Measurements from ENCODE around the gene ALDH5A1. TPM values are rescaled to one million over a fixed set of nuclear protein-coding genes. Genes with fewer than 3 reads are reported as not detected.

Gene ALDH5A1
- polyA plus RNA-seq, 1 donor (not counting 4 experiments of a cell fraction or from before 2014, with no cell fraction given): 0.45 TPM

DNA sequence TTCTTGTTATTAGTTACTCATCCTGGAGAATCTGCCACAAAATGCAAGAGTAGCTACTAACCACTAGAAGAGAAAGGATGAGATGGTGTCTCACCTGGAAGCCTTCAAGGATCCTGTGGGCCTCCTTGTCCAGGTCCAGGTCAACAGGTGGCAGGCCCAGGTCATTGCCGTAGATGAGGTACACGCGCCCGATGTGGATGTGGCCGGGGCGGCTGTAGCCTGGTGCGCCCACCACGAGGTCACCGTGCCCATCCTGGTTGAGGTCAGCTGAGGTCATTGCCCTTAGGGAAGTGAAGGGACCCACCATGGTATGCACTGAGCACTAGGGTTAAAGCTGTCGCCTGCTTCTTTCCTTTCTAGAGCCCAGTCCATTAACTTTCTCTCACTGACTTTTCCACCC, 40.8 kb upstream of the ALDH5A1 start:
- Histone ChIP-seq H3K9me3 (ENCODE audit: control insufficient read depth, low read depth, low read length) (no peaks in the 10 kb centered on the region), H3K79me2 (ENCODE audit: control insufficient read depth, insufficient read depth, low read length) (no peaks in the 10 kb centered on the region), H3K4me2 (ENCODE audit: control insufficient read depth, extremely low read depth, insufficient read depth, low read depth, low read length) (no peak overlapping the region), H4K20me1 (ENCODE audit: control insufficient read depth, extremely low read depth, insufficient read depth, low read length) (no peaks in the 10 kb centered on the region), H3K4me3 (ENCODE audit: control insufficient read depth in 2 of 3, extremely low read depth in 1 of 3, insufficient read depth in 2 of 3, low read depth in 1 of 3, low read length in 3 of 3) (no peak overlapping the region), H3K36me3 (ENCODE audit: control insufficient read depth in 2 of 2, extremely low read depth in 1 of 2, insufficient read depth in 2 of 2, low read length in 2 of 2) (no peaks in the 10 kb centered on the region), H3K4me1 (ENCODE audit: control insufficient read depth, extremely low read depth, insufficient read depth, low read length) (no peaks in the 10 kb centered on the region), H2AFZ (ENCODE audit: control insufficient read depth, low read length) (no peak overlapping the region), H3K9ac (ENCODE audit: control insufficient read depth, extremely low read depth, insufficient read depth, low read length) (no peak overlapping the region), H3K27me3 (ENCODE audit: control insufficient read depth, extremely low read depth, insufficient read depth, low read length) (no peaks in the 10 kb centered on the region), H3K9me1 (ENCODE audit: control insufficient read depth, extremely low read depth, insufficient read depth, low read length) (no peaks in the 10 kb centered on the region), H3K27ac (ENCODE audit: control insufficient read depth, insufficient read depth, low read length) (no peak overlapping the region)
- dilution Hi-C loops (cut with MboI; ENCODE audit: extremely low pct_ligation_motif_present, low sequenced_read_pairs): no loop called here
- TF ChIP-seq EZH2 (IDR thresholded peaks at IDR 0.05; ENCODE audit: low read length): no peak
- TF ChIP-seq, protein P1, sequence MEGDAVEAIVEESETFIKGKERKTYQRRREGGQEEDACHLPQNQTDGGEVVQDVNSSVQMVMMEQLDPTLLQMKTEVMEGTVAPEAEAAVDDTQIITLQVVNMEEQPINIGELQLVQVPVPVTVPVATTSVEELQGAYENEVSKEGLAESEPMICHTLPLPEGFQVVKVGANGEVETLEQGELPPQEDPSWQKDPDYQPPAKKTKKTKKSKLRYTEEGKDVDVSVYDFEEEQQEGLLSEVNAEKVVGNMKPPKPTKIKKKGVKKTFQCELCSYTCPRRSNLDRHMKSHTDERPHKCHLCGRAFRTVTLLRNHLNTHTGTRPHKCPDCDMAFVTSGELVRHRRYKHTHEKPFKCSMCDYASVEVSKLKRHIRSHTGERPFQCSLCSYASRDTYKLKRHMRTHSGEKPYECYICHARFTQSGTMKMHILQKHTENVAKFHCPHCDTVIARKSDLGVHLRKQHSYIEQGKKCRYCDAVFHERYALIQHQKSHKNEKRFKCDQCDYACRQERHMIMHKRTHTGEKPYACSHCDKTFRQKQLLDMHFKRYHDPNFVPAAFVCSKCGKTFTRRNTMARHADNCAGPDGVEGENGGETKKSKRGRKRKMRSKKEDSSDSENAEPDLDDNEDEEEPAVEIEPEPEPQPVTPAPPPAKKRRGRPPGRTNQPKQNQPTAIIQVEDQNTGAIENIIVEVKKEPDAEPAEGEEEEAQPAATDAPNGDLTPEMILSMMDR (optimal IDR thresholded peaks at IDR 0.05 in 1 of 3, IDR thresholded peaks at IDR 0.05 in 1 of 3, conservative IDR thresholded peaks at IDR 0.05 in 1 of 3; ENCODE audit: extremely low read depth in 1 of 3, insufficient read depth in 2 of 3, low read length in 3 of 3): no peak
- no peak for FAIRE-seq
- DNase-seq (ENCODE audit: low read depth, low spot score): no peak

DNA sequence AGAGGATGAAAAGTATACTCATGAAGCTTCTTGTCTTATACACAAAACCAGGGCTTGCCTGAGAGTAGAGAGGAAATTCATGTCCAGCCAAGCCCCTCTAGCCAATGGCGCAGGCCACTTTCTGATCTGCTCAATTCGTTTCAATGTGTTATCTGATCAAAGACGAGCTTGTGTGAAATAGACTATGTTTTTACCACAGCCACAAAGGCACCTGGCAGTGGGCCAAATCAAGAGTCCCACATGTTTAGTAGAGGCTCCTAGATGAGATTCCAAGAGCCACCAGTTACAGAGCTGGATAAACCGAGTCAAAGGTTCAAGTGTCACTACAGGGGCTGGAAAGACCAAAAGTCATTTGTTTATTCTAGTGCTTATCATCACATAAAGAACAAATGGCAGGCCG, 40.3 kb upstream of the ALDH5A1 start:
- Histone ChIP-seq H3K27me3 (ENCODE audit: control insufficient read depth, extremely low read depth, insufficient read depth, low read length) (no peaks in the 10 kb centered on the region), H3K4me2 (ENCODE audit: control insufficient read depth, extremely low read depth, insufficient read depth, low read depth, low read length) (no peak overlapping the region), H2AFZ (ENCODE audit: control insufficient read depth, low read length) (no peak overlapping the region), H3K27ac (ENCODE audit: control insufficient read depth, insufficient read depth, low read length) (no peak overlapping the region), H3K9me3 (ENCODE audit: control insufficient read depth, low read depth, low read length) (no peaks in the 10 kb centered on the region), H3K9ac (ENCODE audit: control insufficient read depth, extremely low read depth, insufficient read depth, low read length) (no peak overlapping the region), H3K9me1 (ENCODE audit: control insufficient read depth, extremely low read depth, insufficient read depth, low read length) (no peaks in the 10 kb centered on the region), H3K4me3 (ENCODE audit: control insufficient read depth in 2 of 3, extremely low read depth in 1 of 3, insufficient read depth in 2 of 3, low read depth in 1 of 3, low read length in 3 of 3) (no peak overlapping the region), H3K4me1 (ENCODE audit: control insufficient read depth, extremely low read depth, insufficient read depth, low read length) (no peaks in the 10 kb centered on the region), H3K36me3 (ENCODE audit: control insufficient read depth in 2 of 2, extremely low read depth in 1 of 2, insufficient read depth in 2 of 2, low read length in 2 of 2) (no peaks in the 10 kb centered on the region), H3K79me2 (ENCODE audit: control insufficient read depth, insufficient read depth, low read length) (no peaks in the 10 kb centered on the region), H4K20me1 (ENCODE audit: control insufficient read depth, extremely low read depth, insufficient read depth, low read length) (no peaks in the 10 kb centered on the region)
- TF ChIP-seq EZH2 (IDR thresholded peaks at IDR 0.05; ENCODE audit: low read length): no peak
- TF ChIP-seq, protein P1 (optimal IDR thresholded peaks at IDR 0.05 in 1 of 3, IDR thresholded peaks at IDR 0.05 in 1 of 3, conservative IDR thresholded peaks at IDR 0.05 in 1 of 3; ENCODE audit: extremely low read depth in 1 of 3, insufficient read depth in 2 of 3, low read length in 3 of 3): no peak
- dilution Hi-C loops (cut with MboI; ENCODE audit: extremely low pct_ligation_motif_present, low sequenced_read_pairs): no loop called here
- no peak for DNase-seq (ENCODE audit: low read depth, low spot score)
- no peak for FAIRE-seq
